Bone marrow (tissue), 2 donors: ENCODE measurements around the gene EFCAB6.

Experiments used
- DNase-seq, 2 donors: peaks; one replicate each; lab custom pipeline; 2025; lab: John Stamatoyannopoulos, UW

EFCAB6 gene

GRCh38 chr22:43831561-43832392 is 19.7 kb upstream of the EFCAB6 start:
- no peak for DNase-seq

- no peak for DNase-seq
Observed at GRCh38 chr22:43830931-43831560, 18.9 kb upstream of the EFCAB6 start.

- no peak for DNase-seq
Observed at GRCh38 chr22:43829904-43830851, 18.1 kb upstream of the EFCAB6 start.

- DNase-seq: no peak
Observed at GRCh38 chr22:43828998-43829782, 17.1 kb upstream of the EFCAB6 start.

GRCh38 chr22:43828725-43828997 is 16.6 kb upstream of the EFCAB6 start:
- DNase-seq: no peak

GRCh38 chr22:43827926-43828724 is 16.0 kb upstream of the EFCAB6 start:
- DNase-seq: no peak

GRCh38 chr22:43827003-43827735 is 15.1 kb upstream of the EFCAB6 start:
- no peak for DNase-seq

GRCh38 chr22:43826142-43827002 is 14.3 kb upstream of the EFCAB6 start:
- no peak for DNase-seq

GRCh38 chr22:43825651-43826050 is 13.5 kb upstream of the EFCAB6 start:
- no peak for DNase-seq

GRCh38 chr22:43824724-43825420 is 12.8 kb upstream of the EFCAB6 start:
- no peak for DNase-seq

GRCh38 chr22:43823911-43824665 is 12.0 kb upstream of the EFCAB6 start:
- DNase-seq: no peak

GRCh38 chr22:43823353-43823908 is 11.3 kb upstream of the EFCAB6 start:
- no peak for DNase-seq

GRCh38 chr22:43821606-43822425 is 9.7 kb upstream of the EFCAB6 start:
- DNase-seq: no peak

- DNase-seq: no peak
Observed at GRCh38 chr22:43820651-43821305, 8.7 kb upstream of the EFCAB6 start.

- no peak for DNase-seq
Observed at GRCh38 chr22:43819931-43820640, 8.0 kb upstream of the EFCAB6 start.
